ENCODE measurements around the gene KLF11.

- no peak for TF ChIP-seq CTCF (IDR thresholded peaks at IDR 0.05; ENCODE audit: insufficient read depth, low read length)
- no peak for TF ChIP-seq REST (IDR thresholded peaks at IDR 0.05; ENCODE audit: insufficient replicate concordance, low read depth)
- TF ChIP-seq POLR2AphosphoS5 (IDR thresholded peaks at IDR 0.05; ENCODE audit: low read depth), result no peak
- no peak for TF ChIP-seq SPI1 (IDR thresholded peaks at IDR 0.05; ENCODE audit: borderline replicate concordance, low read depth)
- TF ChIP-seq GABPA (IDR thresholded peaks at IDR 0.05; ENCODE audit: low read depth), result no peak
Observed at GRCh38 chr2:10022966-10023662, 20.2 kb upstream of the KLF11 start.
